ENCODE measurements around the gene ATG4B. TPM values are rescaled to one million over a fixed set of nuclear protein-coding genes. Genes with fewer than 3 reads are reported as not detected.

Gene ATG4B
- total and polyA plus RNA-seq, 2 of the 8 experiments (the other 6 are each of a cell fraction or from before 2014, with no cell fraction given) = 103 to 155 TPM

DNA sequence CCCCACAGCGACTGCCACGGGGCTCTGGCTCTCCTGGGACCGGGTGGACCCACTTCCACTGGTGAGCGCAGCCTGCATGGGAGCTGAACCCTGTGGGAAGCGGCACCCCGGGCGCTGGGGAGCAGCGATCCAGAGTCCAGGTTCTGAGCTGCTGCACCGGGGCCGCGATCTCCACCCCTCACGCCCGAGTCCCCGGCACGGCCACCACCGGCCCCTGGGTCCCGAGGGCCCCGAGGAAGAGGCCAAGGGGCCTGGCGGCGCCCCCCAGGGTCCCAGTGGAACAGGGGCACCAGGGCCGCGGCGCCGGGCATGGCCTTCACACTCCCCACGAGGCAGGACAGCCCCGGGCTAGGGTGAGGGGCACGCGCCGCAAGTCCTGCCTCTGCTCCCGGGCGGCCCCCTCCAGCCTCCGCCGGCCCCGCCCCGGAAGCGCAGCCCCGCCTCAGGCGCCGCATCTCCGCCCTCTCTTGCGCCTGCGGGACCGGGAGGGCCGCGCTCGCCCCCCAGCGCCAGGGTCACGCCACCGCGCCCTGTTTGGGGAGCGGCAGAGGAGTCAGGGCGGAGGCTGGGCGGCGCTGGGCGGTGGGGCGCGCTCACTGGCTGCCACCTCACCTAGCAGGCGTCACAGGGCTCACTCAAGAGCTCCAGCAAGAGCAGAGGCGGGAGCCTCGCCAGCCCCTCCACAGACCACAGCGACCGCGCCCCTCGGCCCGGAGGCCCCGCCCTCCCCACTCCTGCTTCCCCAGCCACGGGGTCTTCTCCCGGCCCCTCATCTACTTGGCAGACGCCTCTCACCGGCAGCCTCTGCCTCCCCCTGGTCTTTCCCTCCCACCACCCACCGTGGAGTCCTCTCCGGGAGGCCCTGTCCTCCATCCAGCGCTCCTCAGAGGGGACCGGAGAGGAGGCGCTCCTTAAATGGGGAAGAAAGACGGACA, 27.4 kb upstream of the ATG4B start:
- Histone ChIP-seq H3K23me2 (ENCODE audit: low read depth, low read length) (peaks cover 5% of the 10 kb centered on the region; the same call in 1 of the 2 replicates), H3K4me2 (ENCODE audit: insufficient read depth in 1 of 2, low read depth in 2 of 2, low read length in 2 of 2) (peak overlapping the region; percentile 58 to 85), H4K91ac (replicated peaks; ENCODE audit: insufficient read length, low read length) (no peak overlapping the region), H3K36me3 (ENCODE audit: control insufficient read depth in 2 of 4, insufficient read depth in 4 of 4, low read length in 3 of 4) (peaks cover 0 to 4% (median 1%) of the 10 kb centered on the region in 4 experiments; a peak in 4 of 8 replicates), H3K4me1 (replicated peaks in 1 of 4; ENCODE audit: control insufficient read depth in 3 of 4, insufficient read depth in 4 of 4, low read length in 3 of 4) (no peaks in the 10 kb centered on the region), H2BK15ac (ENCODE audit: low read length) (no peak overlapping the region), H3K23ac (ENCODE audit: insufficient read length) (no peak overlapping the region), H2BK12ac (ENCODE audit: low read depth, low read length) (no peak overlapping the region), H3K79me1 (ENCODE audit: low read depth, low read length) (peaks cover 4% of the 10 kb centered on the region; the same call in 1 of the 2 replicates), H3K27me3 (replicated peaks in 1 of 4; ENCODE audit: control insufficient read depth in 3 of 4, extremely low read depth in 1 of 4, insufficient read depth in 3 of 4, low read length in 3 of 4) (no peaks in the 10 kb centered on the region), H3K27ac (ENCODE audit: low read depth, low read length) (peak overlapping the region; percentile 73; the same call in 1 of the 2 replicates), H3K9me3 (ENCODE audit: insufficient read depth in 2 of 2, low read depth in 1 of 2, low read length in 1 of 2) (no peaks in the 10 kb centered on the region), H3K79me2 (ENCODE audit: control insufficient read depth in 1 of 2, insufficient read depth in 2 of 2, low read length in 2 of 2) (peaks cover 6 to 23% of the 10 kb centered on the region in 2 experiments), H2AFZ (ENCODE audit: low read length) (no peak overlapping the region; the same call in 1 of the 2 replicates), H4K8ac (ENCODE audit: extremely low read depth, insufficient read depth, low read length) (peak overlapping the region; percentile 82), H3K4me3 (ENCODE audit: extremely low read depth in 1 of 4, insufficient read depth in 2 of 4, low read depth in 3 of 4, low read length in 4 of 4) (peak overlapping the region; percentile 38 to 66 (median 60)), H3K56ac (replicated peaks; ENCODE audit: insufficient read length, low read depth, low read length) (peak overlapping the region; percentile 56), H4K5ac (ENCODE audit: insufficient read length, low read depth, low read length) (peak overlapping the region; percentile 61), H4K20me1 (replicated peaks in 1 of 2; ENCODE audit: control insufficient read depth in 1 of 2, insufficient read depth in 2 of 2, low read length in 2 of 2) (peaks cover 2 to 7% of the 10 kb centered on the region in 2 experiments), H3K14ac (ENCODE audit: insufficient read length) (no peak overlapping the region), H2AK5ac (ENCODE audit: low read depth, low read length) (no peak overlapping the region), H2BK120ac (replicated peaks; ENCODE audit: low read depth, low read length) (no peak overlapping the region), H3K9ac (replicated peaks in 1 of 4; ENCODE audit: extremely low read depth in 1 of 4, low read depth in 3 of 4, low read length in 3 of 4) (peak overlapping the region; percentile 10 to 75 (median 54); a peak in 6 of 7 replicates), H3K4ac (replicated peaks; ENCODE audit: insufficient read length, low read depth, low read length) (peak overlapping the region; percentile 21), H2BK20ac (ENCODE audit: low read length) (no peak overlapping the region), H2BK5ac (ENCODE audit: low read depth, low read length) (peak overlapping the region; percentile 44; the same call in 1 of the 2 replicates), H3K18ac (ENCODE audit: extremely low read depth, low read length) (peak overlapping the region; percentile 78)
- WGBS, 2 experiments (ENCODE audit: extremely low coverage in 1 of 2, insufficient coverage in 1 of 2, insufficient read length in 1 of 2, insufficient replicate concordance in 2 of 2, low coverage in 1 of 2, low lambda C conversion rate in 2 of 2, missing lambda C conversion rate in 1 of 2) = 6% methylated on average over 46 of the region's 76 CpGs; no CpG with 5 or more reads in 1 of the 2 experiments
- FAIRE-seq = no peak
- peak; percentile 80 to 96 for DNase-seq (ENCODE audit: low read depth in 1 of 2, low spot score in 2 of 2)
- CTCF ChIA-PET (ENCODE audit: partially characterized antibody) = interaction anchor here (0.5 to 3.8 kb wide), 12 partner anchors 12 to 287 kb away, joined by 3 to 18 read pairs (median 4); partner anchors contain the start of gene BOK
- POLR2A ChIA-PET (ENCODE audit: partially characterized antibody) = interaction anchor here (0.6 to 2.4 kb wide), 14 partner anchors 13 to 294 kb away, joined by 3 to 10 read pairs (median 4); partner anchors contain the start of genes ATG4B, DTYMK, HDLBP and ING5
- peak; percentile 57 to 72 for TF ChIP-seq RAD21 (IDR thresholded peaks at IDR 0.05 in 1 of 2, conservative IDR thresholded peaks at IDR 0.05 in 1 of 2; ENCODE audit: low read depth in 2 of 2, low read length in 2 of 2)
- TF ChIP-seq, protein P1, sequence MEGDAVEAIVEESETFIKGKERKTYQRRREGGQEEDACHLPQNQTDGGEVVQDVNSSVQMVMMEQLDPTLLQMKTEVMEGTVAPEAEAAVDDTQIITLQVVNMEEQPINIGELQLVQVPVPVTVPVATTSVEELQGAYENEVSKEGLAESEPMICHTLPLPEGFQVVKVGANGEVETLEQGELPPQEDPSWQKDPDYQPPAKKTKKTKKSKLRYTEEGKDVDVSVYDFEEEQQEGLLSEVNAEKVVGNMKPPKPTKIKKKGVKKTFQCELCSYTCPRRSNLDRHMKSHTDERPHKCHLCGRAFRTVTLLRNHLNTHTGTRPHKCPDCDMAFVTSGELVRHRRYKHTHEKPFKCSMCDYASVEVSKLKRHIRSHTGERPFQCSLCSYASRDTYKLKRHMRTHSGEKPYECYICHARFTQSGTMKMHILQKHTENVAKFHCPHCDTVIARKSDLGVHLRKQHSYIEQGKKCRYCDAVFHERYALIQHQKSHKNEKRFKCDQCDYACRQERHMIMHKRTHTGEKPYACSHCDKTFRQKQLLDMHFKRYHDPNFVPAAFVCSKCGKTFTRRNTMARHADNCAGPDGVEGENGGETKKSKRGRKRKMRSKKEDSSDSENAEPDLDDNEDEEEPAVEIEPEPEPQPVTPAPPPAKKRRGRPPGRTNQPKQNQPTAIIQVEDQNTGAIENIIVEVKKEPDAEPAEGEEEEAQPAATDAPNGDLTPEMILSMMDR (IDR thresholded peaks at IDR 0.05; ENCODE audit: control extremely low read depth in 1 of 3, insufficient read depth in 1 of 3, low read depth in 1 of 3, low read length in 3 of 3) = peak; percentile 72 to 81 (median 79)
- no peak for TF ChIP-seq MAFK (IDR thresholded peaks at IDR 0.05; ENCODE audit: low read depth, low read length)
- no peak for TF ChIP-seq SIRT6 (IDR thresholded peaks at IDR 0.05; ENCODE audit: low read length)
- TF ChIP-seq EP300 (IDR thresholded peaks at IDR 0.05; ENCODE audit: borderline replicate concordance in 1 of 2, low read depth in 2 of 2, low read length in 2 of 2) = peak in 1 of 2 experiments; percentile 89; a peak in 1 of 3 replicates
- no peak for TF ChIP-seq KDM5A (IDR thresholded peaks at IDR 0.05; ENCODE audit: low read length)
- no peak for TF ChIP-seq TAF7 (optimal IDR thresholded peaks at IDR 0.05; ENCODE audit: borderline replicate concordance, low read depth, low read length)

Data from H1 (cell line).